IPS-18a (cell line): Measurements from ENCODE around the gene SELL.
"Not testable (repeated sequence)": the region's sequence is repeated elsewhere in the genome, so short reads cannot be mapped to it uniquely, and the experiment has no call there.

Experiments used
- H3K27ac ChIP-seq: one replicate; pipeline ENCODE4 v1.5.1; 2013; ENCODE audit warnings: low read length
- H3K27me3 ChIP-seq: one replicate; pipeline ENCODE4 v1.6.1; 2013; ENCODE audit warnings: mild to moderate bottlenecking, low read length; ENCODE audit not compliant: control insufficient read depth, insufficient read depth
- H3K36me3 ChIP-seq: one replicate; pipeline ENCODE4 v1.6.1; 2013; ENCODE audit warnings: low read depth, low read length; ENCODE audit not compliant: control insufficient read depth
- H3K4me1 ChIP-seq: one replicate; pipeline ENCODE4 v1.6.1; 2013; ENCODE audit warnings: low read depth, low read length; ENCODE audit not compliant: control insufficient read depth
- H3K4me3 ChIP-seq: one replicate; pipeline ENCODE4 v1.5.1; 2013; ENCODE audit warnings: low read length
- H3K9ac ChIP-seq: one replicate; pipeline ENCODE4 v1.6.1; 2013; ENCODE audit warnings: mild to moderate bottlenecking, low read length, moderate library complexity
- H3K9me3 ChIP-seq: one replicate; pipeline ENCODE4 v1.6.1; 2013; ENCODE audit warnings: low read depth, low read length; ENCODE audit not compliant: control insufficient read depth

The SELL gene

DNA sequence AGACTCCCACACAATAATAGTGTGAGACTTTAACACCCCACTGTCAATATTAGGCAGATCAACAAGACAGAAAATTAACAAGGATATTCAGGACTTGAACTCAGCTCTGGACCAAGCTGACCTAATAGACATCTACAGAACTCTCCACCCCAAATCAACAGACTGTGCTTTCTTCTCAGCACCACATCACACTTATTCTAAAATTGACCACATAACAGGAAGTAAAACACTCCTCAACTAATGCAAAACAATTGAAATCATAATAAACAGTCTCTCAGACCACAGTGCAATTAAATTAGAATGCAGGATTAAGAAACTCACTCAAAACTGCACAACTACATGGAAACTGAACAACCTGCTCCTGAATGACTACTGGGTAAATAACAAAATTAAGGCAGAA, 52.6 kb downstream of the SELL start:
- not testable (repeated sequence) for H3K36me3 ChIP-seq, H3K27me3 ChIP-seq, H3K27ac ChIP-seq, H3K4me1 ChIP-seq, H3K9me3 ChIP-seq, H3K9ac ChIP-seq, H3K4me3 ChIP-seq

GRCh38 chr1:169653873-169654272, 57.5 kb downstream of the SELL start:
- H3K9me3 ChIP-seq = no peaks in the 10 kb centered on the region
- no peak overlapping the region for H3K4me3 ChIP-seq
- no peak overlapping the region for H3K27ac ChIP-seq
- H3K9ac ChIP-seq = no peak overlapping the region
- no peaks in the 10 kb centered on the region for H3K27me3 ChIP-seq
- H3K36me3 ChIP-seq = no peaks in the 10 kb centered on the region
- no peaks in the 10 kb centered on the region for H3K4me1 ChIP-seq

- Histone ChIP-seq H3K36me3 (no peaks in the 10 kb centered on the region), H3K9ac (no peak overlapping the region), H3K4me3 (no peak overlapping the region), H3K9me3 (no peaks in the 10 kb centered on the region), H3K27ac (no peak overlapping the region), H3K27me3 (no peaks in the 10 kb centered on the region), H3K4me1 (peaks cover 9% of the 10 kb centered on the region)
These were observed 60.4 kb downstream of the SELL start for GRCh38 chr1:169651035-169651434.

DNA sequence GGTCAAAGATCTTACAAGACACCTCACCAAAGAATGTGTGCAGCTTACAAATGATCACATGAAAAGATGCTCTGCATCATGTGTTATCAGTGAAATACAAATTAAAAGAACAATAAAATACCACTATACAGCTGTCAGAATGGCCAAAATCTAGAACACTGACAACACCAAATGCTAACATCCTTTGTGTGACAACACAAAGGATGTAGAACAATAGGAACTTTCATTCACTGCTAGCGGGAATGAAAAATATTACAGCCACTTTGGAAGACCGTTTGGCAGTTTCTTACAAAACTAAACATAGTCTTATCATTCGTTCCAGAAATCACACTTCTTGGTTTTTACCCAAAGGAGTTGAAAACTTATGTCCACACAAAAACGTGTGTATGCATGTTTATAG, 60.9 kb downstream of the SELL start:
- Histone ChIP-seq H3K27me3 (no peaks in the 10 kb centered on the region), H3K36me3 (no peaks in the 10 kb centered on the region), H3K4me3 (no peak overlapping the region), H3K9ac (no peak overlapping the region), H3K9me3 (no peaks in the 10 kb centered on the region), H3K27ac (no peak overlapping the region), H3K4me1 (peaks cover 9% of the 10 kb centered on the region)

DNA sequence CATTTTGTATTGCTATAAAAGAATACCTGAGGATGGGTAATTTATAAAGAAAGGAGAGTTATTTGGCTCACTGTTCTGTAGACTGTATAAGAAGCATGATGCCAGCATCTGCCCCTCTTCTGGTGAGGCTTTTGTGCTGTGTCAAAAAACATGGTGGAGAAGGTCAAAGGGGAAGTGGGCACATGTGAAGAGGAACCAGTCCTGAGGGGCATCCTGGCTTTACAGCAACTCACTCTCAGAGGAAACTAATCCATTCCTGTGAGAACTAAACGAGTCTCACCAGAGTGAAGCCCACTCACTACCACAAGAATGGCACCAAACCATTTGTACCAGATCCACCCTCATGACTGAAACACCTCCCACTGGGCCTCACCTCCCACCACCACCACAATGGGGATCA, 62.7 kb downstream of the SELL start:
- Histone ChIP-seq H3K36me3 (no peaks in the 10 kb centered on the region), H3K9ac (no peak overlapping the region), H3K4me1 (peaks cover 9% of the 10 kb centered on the region), H3K4me3 (no peak overlapping the region), H3K9me3 (no peaks in the 10 kb centered on the region), H3K27me3 (no peaks in the 10 kb centered on the region), H3K27ac (no peak overlapping the region)

DNA sequence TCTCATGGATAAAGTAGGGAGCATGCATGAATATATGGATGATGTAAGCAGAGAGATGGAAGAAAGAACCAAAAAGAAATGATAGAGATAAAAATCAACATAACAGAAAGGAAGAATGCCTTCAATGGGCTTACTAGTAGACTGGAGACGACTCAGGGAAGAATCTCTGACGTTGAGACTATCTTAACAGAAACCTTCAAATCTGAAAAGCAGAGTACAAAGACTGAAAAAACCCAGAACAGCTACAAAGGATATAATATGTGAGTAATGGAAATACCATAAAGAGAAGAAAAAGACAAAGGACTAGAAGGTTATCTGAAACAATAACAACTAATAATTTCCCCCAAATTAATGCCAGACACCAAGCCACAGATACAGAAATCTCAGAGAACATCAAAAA, 63.2 kb downstream of the SELL start:
- H3K27me3 ChIP-seq = no peaks in the 10 kb centered on the region
- H3K9ac ChIP-seq = no peak overlapping the region
- H3K4me3 ChIP-seq = no peak overlapping the region
- no peak overlapping the region for H3K27ac ChIP-seq
- H3K4me1 ChIP-seq = peaks cover 9% of the 10 kb centered on the region
- H3K9me3 ChIP-seq = no peaks in the 10 kb centered on the region
- H3K36me3 ChIP-seq = no peaks in the 10 kb centered on the region

DNA sequence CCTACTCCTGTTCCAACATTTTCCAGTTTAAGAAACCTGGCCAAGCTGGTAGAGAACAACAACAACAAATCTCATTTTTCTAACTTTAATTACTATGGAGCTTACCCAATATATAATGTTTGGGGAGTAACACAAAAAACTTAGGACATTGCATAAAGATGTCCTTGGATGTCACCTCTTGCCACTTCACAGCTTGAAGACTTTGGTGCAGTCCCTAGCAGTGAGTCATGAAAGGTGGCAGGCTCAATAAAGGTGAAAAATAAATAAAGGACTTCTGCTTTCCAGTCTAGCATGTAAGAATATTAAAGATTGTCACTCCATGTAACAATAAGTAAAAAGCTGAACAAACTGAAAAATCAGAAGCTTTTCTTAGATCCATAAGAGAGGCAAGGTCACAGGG, 63.9 kb downstream of the SELL start:
- H3K9me3 ChIP-seq = no peaks in the 10 kb centered on the region
- H3K27ac ChIP-seq = no peak overlapping the region
- no peak overlapping the region for H3K9ac ChIP-seq
- no peak overlapping the region for H3K4me3 ChIP-seq
- H3K4me1 ChIP-seq = peaks cover 9% of the 10 kb centered on the region
- H3K27me3 ChIP-seq = no peaks in the 10 kb centered on the region
- H3K36me3 ChIP-seq = no peaks in the 10 kb centered on the region

DNA sequence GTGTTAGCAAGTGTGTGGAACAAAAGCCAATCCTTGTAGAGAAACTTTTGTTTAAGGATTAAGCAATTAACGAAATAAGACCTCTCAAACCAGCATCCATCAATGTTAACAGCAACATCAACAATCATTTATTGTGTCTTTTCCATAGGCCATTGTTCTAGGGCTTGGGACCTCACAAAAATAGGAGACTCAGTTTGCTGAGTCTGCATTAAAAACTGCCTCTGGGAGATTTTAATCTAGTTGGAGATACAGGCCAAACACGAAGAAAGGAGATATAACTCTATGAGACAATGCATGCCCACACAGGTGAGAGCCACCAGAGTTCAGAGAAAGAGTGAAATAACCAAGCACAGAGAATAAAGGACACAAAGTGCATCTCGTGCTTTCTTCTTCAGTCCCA, 67.1 kb downstream of the SELL start:
- Histone ChIP-seq H3K4me1 (peaks cover 9% of the 10 kb centered on the region), H3K4me3 (no peak overlapping the region), H3K9me3 (no peaks in the 10 kb centered on the region), H3K36me3 (no peaks in the 10 kb centered on the region), H3K27ac (no peak overlapping the region), H3K27me3 (no peaks in the 10 kb centered on the region), H3K9ac (no peak overlapping the region)
